Thymus (tissue), 11 donors: ENCODE data around the gene MRPL57. TPM values are rescaled to one million over a fixed set of nuclear protein-coding genes. Genes with fewer than 3 reads are reported as not detected.
"Not testable (repeated sequence)": the region's sequence is repeated elsewhere in the genome, so short reads cannot be mapped to it uniquely, and the experiment has no call there.

Source experiments
- DNase-seq, 9 donors: peaks; one replicate each; pipeline ENCODE4 v3.0.0-alpha.2; 2013; ENCODE audit warnings: low spot score in 9 of 9, low read depth in 6 of 9, missing footprints in 1 of 9
- H3K27ac ChIP-seq, 2 donors: one replicate each; pipeline ENCODE4 v1.5.1; 2013; ENCODE audit warnings: control low read depth in 1 of 2, low read depth in 1 of 2, low read length in 1 of 2, mild to moderate bottlenecking in 1 of 2, moderate library complexity in 1 of 2
- H3K27me3 ChIP-seq, 2 donors: one replicate each; pipeline ENCODE4 v1.5.1; 2013; ENCODE audit warnings: low read length in 1 of 2; ENCODE audit not compliant: control insufficient read depth in 2 of 2, insufficient read depth in 1 of 2
- H3K36me3 ChIP-seq, 2 donors: one replicate each; pipeline ENCODE4 v1.5.1; 2013; ENCODE audit warnings: low read length in 1 of 2, mild to moderate bottlenecking in 1 of 2, moderate library complexity in 1 of 2; ENCODE audit not compliant: control insufficient read depth in 2 of 2, insufficient read depth in 2 of 2
- H3K4me1 ChIP-seq, 2 donors: one replicate each; pipeline ENCODE4 v1.5.1; 2013; ENCODE audit warnings: low read length in 2 of 2; ENCODE audit not compliant: control insufficient read depth in 2 of 2, insufficient read depth in 2 of 2
- H3K4me3 ChIP-seq, 2 donors: one replicate each; pipeline ENCODE4 v1.5.1; 2013; ENCODE audit warnings: low read length in 2 of 2, control low read depth in 1 of 2, mild to moderate bottlenecking in 1 of 2
- H3K9me3 ChIP-seq, 2 donors: one replicate each; pipeline ENCODE4 v1.5.1; 2013; ENCODE audit warnings: low read length in 1 of 2, mild to moderate bottlenecking in 1 of 2; ENCODE audit not compliant: control insufficient read depth in 2 of 2, insufficient read depth in 1 of 2
- WGBS: extraction: QIAGEN DNeasy Blood & Tissue Kit; methylation state at CpG from one replicate; pipeline ENCODE4 v1.1.7; 2013; 5-methylcytosine and 5-hydroxymethylcytosine counted together
- polyA plus RNA-seq: library from polyadenylated mRNA; stranded (reverse); fragments of 200-250 nt; gene quantifications from one replicate; pipeline ENCODE4 v1.2.3, GENCODE V29; 2013
- total RNA-seq: library from RNA; stranded (reverse); fragments of 120-200 nt; gene quantifications from one replicate; pipeline ENCODE4 v1.2.4, GENCODE V29; 2013
- donor health status: healthy.

The MRPL57 gene
- total and polyA plus RNA-seq, 2 donors: 30.1 to 33.5 TPM

- Histone ChIP-seq H3K27me3 (no peaks in the 10 kb centered on the region), H3K36me3 (peaks cover 10 to 38% of the 10 kb centered on the region in 2 donors), H3K27ac (no peak overlapping the region), H3K9me3 (no peaks in the 10 kb centered on the region), H3K4me1 (peaks cover 11 to 21% of the 10 kb centered on the region in 2 donors), H3K4me3 (no peak overlapping the region)
- 97% methylated on average over 3 of the region's 3 CpGs for WGBS
- DNase-seq: no peak
These were observed 33.7 kb upstream of the MRPL57 start for GRCh38 chr13:21142766-21143165.

- peaks cover 0 to under 1% of the 10 kb centered on the region in 2 donors for H3K4me1 ChIP-seq
- H3K27me3 ChIP-seq: no peaks in the 10 kb centered on the region
- H3K4me3 ChIP-seq: no peak overlapping the region
- no peak overlapping the region for H3K27ac ChIP-seq
- no peak for DNase-seq
- 89% methylated on average over 4 of the region's 4 CpGs for WGBS
- H3K36me3 ChIP-seq: peaks cover 11 to 41% of the 10 kb centered on the region in 2 donors
- no peaks in the 10 kb centered on the region for H3K9me3 ChIP-seq
These were observed 28.6 kb upstream of the MRPL57 start for GRCh38 chr13:21147827-21148226.

GRCh38 chr13:21148557-21149258 lies 27.8 kb upstream of the MRPL57 start:
- no peaks in the 10 kb centered on the region for H3K9me3 ChIP-seq
- 93% methylated on average over 5 of the region's 5 CpGs for WGBS
- H3K4me3 ChIP-seq: no peak overlapping the region
- H3K36me3 ChIP-seq: peaks cover 10 to 36% of the 10 kb centered on the region in 2 donors
- H3K27ac ChIP-seq: no peak overlapping the region
- no peak for DNase-seq
- H3K27me3 ChIP-seq: no peaks in the 10 kb centered on the region
- no peaks in the 10 kb centered on the region for H3K4me1 ChIP-seq

- H3K4me3 ChIP-seq: no peak overlapping the region
- DNase-seq: no peak
- no peaks in the 10 kb centered on the region for H3K4me1 ChIP-seq
- H3K27ac ChIP-seq: no peak overlapping the region
- no peaks in the 10 kb centered on the region for H3K9me3 ChIP-seq
- WGBS: 86% methylated on average over 1 of the region's 1 CpG
- peaks cover 14 to 39% of the 10 kb centered on the region in 2 donors for H3K36me3 ChIP-seq
- H3K27me3 ChIP-seq: no peaks in the 10 kb centered on the region
These were observed 26.9 kb upstream of the MRPL57 start for GRCh38 chr13:21149568-21149967.

GRCh38 chr13:21150013-21150412 lies 26.4 kb upstream of the MRPL57 start:
- 67% methylated on average over 1 of the region's 1 CpG for WGBS
- H3K36me3 ChIP-seq: peaks cover 16 to 41% of the 10 kb centered on the region in 2 donors
- H3K27ac ChIP-seq: no peak overlapping the region
- DNase-seq: no peak
- no peaks in the 10 kb centered on the region for H3K27me3 ChIP-seq
- no peak overlapping the region for H3K4me3 ChIP-seq
- H3K9me3 ChIP-seq: no peaks in the 10 kb centered on the region
- H3K4me1 ChIP-seq: no peaks in the 10 kb centered on the region

- Histone ChIP-seq H3K36me3 (peaks cover 19 to 30% of the 10 kb centered on the region in 2 donors), H3K4me1 (no peaks in the 10 kb centered on the region), H3K9me3 (no peaks in the 10 kb centered on the region), H3K27me3 (no peaks in the 10 kb centered on the region), H3K27ac (no peak overlapping the region), H3K4me3 (no peak overlapping the region)
- 92% methylated on average over 8 of the region's 8 CpGs for WGBS
- no peak for DNase-seq
These were observed 24.1 kb upstream of the MRPL57 start for GRCh38 chr13:21152251-21152899.

GRCh38 chr13:21164631-21165030 lies 11.8 kb upstream of the MRPL57 start:
- DNase-seq: no peak
- H3K4me3 ChIP-seq: no peak overlapping the region
- H3K27me3 ChIP-seq: no peaks in the 10 kb centered on the region
- H3K9me3 ChIP-seq: no peaks in the 10 kb centered on the region
- H3K27ac ChIP-seq: no peak overlapping the region
- WGBS: 99% methylated on average over 4 of the region's 4 CpGs
- H3K4me1 ChIP-seq: no peaks in the 10 kb centered on the region
- peaks cover 12 to 35% of the 10 kb centered on the region in 2 donors for H3K36me3 ChIP-seq

- DNase-seq, H3K4me3 ChIP-seq, H3K9me3 ChIP-seq, H3K4me1 ChIP-seq, H3K27me3 ChIP-seq, H3K27ac ChIP-seq: not testable (repeated sequence)
- WGBS: 94% methylated on average over 4 of the region's 4 CpGs
- peaks cover 13 to 30% of the 10 kb centered on the region in 2 donors for H3K36me3 ChIP-seq
These were observed 10.9 kb upstream of the MRPL57 start for GRCh38 chr13:21165606-21166005.

GRCh38 chr13:21171420-21171819 lies 5.0 kb upstream of the MRPL57 start:
- Histone ChIP-seq H3K4me3 (no peak overlapping the region), H3K9me3 (no peaks in the 10 kb centered on the region), H3K27ac (no peak overlapping the region), H3K27me3 (no peaks in the 10 kb centered on the region), H3K36me3 (peaks cover 10 to 23% of the 10 kb centered on the region in 2 donors), H3K4me1 (no peaks in the 10 kb centered on the region)
- no peak for DNase-seq
- WGBS: 98% methylated on average over 9 of the region's 9 CpGs
